IMR-90 (cell line): ENCODE results near the gene LATS2. TPM values are rescaled to one million over a fixed set of nuclear protein-coding genes. Genes with fewer than 3 reads are reported as not detected.

Experiments
- ATAC-seq: fragments of 200-7000 bp; cut with Tn5 transposase; 2 replicates; pipeline ENCODE4 v1.9.1; 2020; ENCODE audit warnings: low read depth, mild to moderate bottlenecking, moderate library complexity
- BruUV-seq: library from RNA; stranded (reverse); fragments of 400-500 nt; replicated peaks from 2 replicates; lab custom pipeline; 2021; lab: Mats Ljungman, UMichigan
- CTCF ChIA-PET: fragments of 300-600 bp; formaldehyde crosslinking; extraction: SDS; loops from one replicate; lab custom pipeline; 2021; ENCODE audit warnings: antibody characterized with exemption; lab: Yijun Ruan, JAX
- POLR2A ChIA-PET: fragments of 300-600 bp; sonication (Branson Sonifier 250); formaldehyde crosslinking; loops from one replicate; lab custom pipeline; 2022; ENCODE audit warnings: antibody characterized with exemption; ENCODE audit not compliant: unreplicated experiment; lab: Charles Lee
- DNase-seq: peaks from one replicate; pipeline ENCODE4 v3.0.0; 2013
- H2AFZ ChIP-seq: replicated peaks from 2 replicates; pipeline ENCODE3; 2013; ENCODE audit warnings: low read length, mild to moderate bottlenecking; ENCODE audit not compliant: poor library complexity
- H2AK5ac ChIP-seq: 2 replicates; pipeline ENCODE4 v1.6.1; 2013; ENCODE audit warnings: low read depth, low read length, inconsistent platforms
- H2AK9ac ChIP-seq: replicated peaks from 2 replicates; pipeline ENCODE3; 2013; ENCODE audit warnings: mild to moderate bottlenecking, low read depth, low read length, moderate library complexity; ENCODE audit not compliant: poor library complexity
- H2BK120ac ChIP-seq: 2 replicates; pipeline ENCODE4 v1.6.1; 2013; ENCODE audit warnings: low read depth, low read length, inconsistent platforms
- H2BK15ac ChIP-seq: 3 replicates; pipeline ENCODE4 v1.6.1; 2013; ENCODE audit warnings: low read depth, low read length, inconsistent platforms
- H2BK20ac ChIP-seq: 2 replicates; pipeline ENCODE4 v1.6.1; 2013; ENCODE audit warnings: low read depth, mild to moderate bottlenecking, inconsistent platforms, low read length, moderate library complexity
- H2BK5ac ChIP-seq: 2 replicates; pipeline ENCODE4 v1.6.1; 2013; ENCODE audit warnings: mild to moderate bottlenecking, low read depth, low read length, inconsistent platforms; ENCODE audit not compliant: poor library complexity, severe bottlenecking
- H3K14ac ChIP-seq: replicated peaks from 2 replicates; pipeline ENCODE4 v1.6.1; 2013; ENCODE audit warnings: low read depth, low read length, inconsistent platforms
- H3K18ac ChIP-seq: 2 replicates; pipeline ENCODE4 v1.6.1; 2013; ENCODE audit warnings: low read depth, low read length, control low read depth
- H3K23ac ChIP-seq: 2 replicates; pipeline ENCODE4 v1.6.1; 2013; ENCODE audit warnings: low read depth, low read length, inconsistent platforms
- H3K27ac ChIP-seq: 2 replicates; pipeline ENCODE4 v1.5.1; 2013; ENCODE audit warnings: mild to moderate bottlenecking, control low read depth, low read length; ENCODE audit not compliant: insufficient read depth
- H3K27me3 ChIP-seq: 2 replicates; pipeline ENCODE4 v1.6.1; 2013; ENCODE audit warnings: low read length; ENCODE audit not compliant: control insufficient read depth, insufficient read depth
- H3K36me3 ChIP-seq: 2 replicates; pipeline ENCODE4 v1.6.1; 2013; ENCODE audit warnings: low read length, mixed read lengths; ENCODE audit not compliant: control insufficient read depth, insufficient read depth
- H3K4ac ChIP-seq: 2 replicates; pipeline ENCODE4 v1.6.1; 2013; ENCODE audit warnings: low read depth, low read length, inconsistent platforms
- H3K4me1 ChIP-seq: 2 replicates; pipeline ENCODE4 v1.6.1; 2013; ENCODE audit warnings: low read length, mixed read lengths; ENCODE audit not compliant: control insufficient read depth, insufficient read depth
- H3K4me2 ChIP-seq: 2 replicates; pipeline ENCODE4 v1.6.1; 2013; ENCODE audit warnings: low read depth, mild to moderate bottlenecking, control low read depth, low read length, moderate library complexity
- H3K4me3 ChIP-seq: 2 replicates; pipeline ENCODE4 v1.5.1; 2013; ENCODE audit warnings: low read depth, mild to moderate bottlenecking, control low read depth, low read length, moderate library complexity; ENCODE audit not compliant: insufficient read depth
- H3K56ac ChIP-seq: 2 replicates; pipeline ENCODE4 v1.6.1; 2013; ENCODE audit warnings: low read length, inconsistent platforms; ENCODE audit not compliant: insufficient read depth; ENCODE audit errors: extremely low read depth
- H3K79me1 ChIP-seq, 2 experiments: 2 replicates each; pipeline ENCODE4 v1.6.1; 2013; ENCODE audit warnings: low read length in 2 of 2, inconsistent platforms in 1 of 2, low read depth in 1 of 2
- H3K9ac ChIP-seq: 2 replicates; pipeline ENCODE4 v1.6.1; 2013; ENCODE audit warnings: low read depth, low read length, control low read depth
- H3K9me1 ChIP-seq: 2 replicates; pipeline ENCODE4 v1.6.1; 2013; ENCODE audit warnings: low read length, inconsistent platforms; ENCODE audit not compliant: insufficient read depth
- H3K9me3 ChIP-seq: 2 replicates; pipeline ENCODE4 v1.6.1; 2013; ENCODE audit warnings: low read length; ENCODE audit not compliant: control insufficient read depth, insufficient read depth
- H4K20me1 ChIP-seq: 2 replicates; pipeline ENCODE4 v1.6.1; 2013; ENCODE audit warnings: low read length, inconsistent platforms; ENCODE audit not compliant: insufficient read depth
- H4K5ac ChIP-seq: 2 replicates; pipeline ENCODE4 v1.6.1; 2013; ENCODE audit warnings: mild to moderate bottlenecking, low read depth, low read length, control low read depth
- H4K8ac ChIP-seq, 2 experiments: 2 replicates each; pipeline ENCODE4 v1.6.1; 2013; ENCODE audit warnings: low read depth in 2 of 2, low read length in 2 of 2, control low read depth in 1 of 2, inconsistent platforms in 1 of 2
- H4K91ac ChIP-seq: 2 replicates; pipeline ENCODE4 v1.6.1; 2013; ENCODE audit warnings: low read depth, low read length, inconsistent platforms; ENCODE audit not compliant: insufficient read depth
- NFE2L2 ChIP-seq: fragments of 150-350 bp; IDR thresholded peaks from 2 replicates; pipeline ENCODE4 v1.6.1; 2016; ENCODE audit warnings: low read depth, mild to moderate bottlenecking, low read length
- whole genome bisulfite sequencing, 2 experiments: methylation state at CpG; one replicate each; pipeline versions ENCODE4 v1.1.5 to v1.1.7; 2013; ENCODE audit warnings: missing lambda C conversion rate in 2 of 2; ENCODE audit not compliant: insufficient read length in 1 of 2; ENCODE audit errors: extremely low coverage in 2 of 2; 5-methylcytosine and 5-hydroxymethylcytosine counted together
- dilution Hi-C: fragments of 300-500 bp; cut with HindIII; formaldehyde crosslinking; loops from one replicate; pipeline ENCODE4 v1.14.3; 2018; ENCODE audit warnings: low sequenced_read_pairs; ENCODE audit not compliant: unreplicated experiment
- in situ Hi-C: fragments of 300-500 bp; cut with MboI; formaldehyde crosslinking; loops from 3 replicates; pipeline ENCODE4 v1.14.3; 2019; ENCODE audit warnings: low sequenced_read_pairs, inconsistent platforms, mixed read lengths
- intact Hi-C: fragments of 100-400 bp; cut with micrococcal nuclease; formaldehyde crosslinking; loops from 2 replicates; pipeline ENCODE4 v1.10.0; 2022
- polyA plus RNA-seq, 3 experiments: library from polyadenylated mRNA; depleted of rRNA; stranded (reverse); fragments of >200 nt; gene quantifications; 2 replicates each; pipeline ENCODE4 v1.2.3, GENCODE V29; 2012; ENCODE audit warnings: low replicate concordance in 1 of 3
- total RNA-seq: library from RNA; depleted of rRNA; stranded (reverse); fragments of >200 nt; gene quantifications from 2 replicates; pipeline ENCODE4 v1.2.3, GENCODE V29; 2012
- TF ChIP-seq, protein P1 (sequence below): fragments of 150-350 bp; IDR thresholded peaks from 2 replicates; pipeline ENCODE4 v1.6.1; 2017; ENCODE audit warnings: mild to moderate bottlenecking, antibody characterized with exemption, low read length, low read depth

The LATS2 gene
- total and polyA plus RNA-seq, 2 of the 4 experiments (the other 2 are of a cell fraction) = 12.7 to 22.4 TPM

DNA sequence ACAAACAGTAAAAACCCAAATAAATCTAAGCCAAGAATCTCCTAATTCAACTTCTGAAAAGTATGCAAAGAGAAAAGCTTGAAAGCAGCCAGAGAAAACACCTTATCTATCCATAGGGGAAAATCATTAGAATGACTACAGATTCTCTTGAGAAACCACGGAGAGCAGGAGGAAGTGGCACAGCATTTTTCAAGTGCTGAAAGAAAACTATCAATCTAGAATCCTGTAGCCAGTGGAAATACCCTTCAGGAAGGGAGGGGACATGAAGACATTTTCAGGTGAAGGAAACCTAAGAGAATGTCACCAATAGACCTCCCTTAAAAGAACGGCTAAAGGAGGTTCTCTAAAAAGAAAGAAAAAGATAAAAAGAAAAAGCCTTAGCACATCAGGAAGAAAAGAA is 92.6 kb downstream of the LATS2 start:
- Histone ChIP-seq H2BK120ac (no peak overlapping the region), H4K5ac (no peak overlapping the region), H3K9ac (no peak overlapping the region), H2AFZ (no peak overlapping the region), H3K9me3 (no peaks in the 10 kb centered on the region), H3K4me3 (no peak overlapping the region), H3K36me3 (peaks cover 8% of the 10 kb centered on the region), H3K4me2 (no peak overlapping the region), H3K4ac (no peak overlapping the region), H3K9me1 (peaks cover 5% of the 10 kb centered on the region), H3K56ac (no peak overlapping the region), H4K91ac (no peak overlapping the region), H3K14ac (no peak overlapping the region), H3K79me1 (peaks cover 8 to 18% of the 10 kb centered on the region in 2 experiments), H3K4me1 (peaks cover 2% of the 10 kb centered on the region), H2BK15ac (no peak overlapping the region), H4K20me1 (peaks cover 8% of the 10 kb centered on the region; the same call in 1 of the 2 replicates), H2BK20ac (no peak overlapping the region), H2AK5ac (no peak overlapping the region), H3K27me3 (no peaks in the 10 kb centered on the region), H2BK5ac (no peak overlapping the region), H4K8ac (no peak overlapping the region), H3K27ac (no peak overlapping the region), H3K18ac (no peak overlapping the region), H2AK9ac (no peak overlapping the region), H3K23ac (no peak overlapping the region)
- ChIA-PET CTCF (no interaction called here), POLR2A (no interaction called here)
- BruUV-seq = no TSS peak
- no peak for TF ChIP-seq NFE2L2
- TF ChIP-seq, protein P1, sequence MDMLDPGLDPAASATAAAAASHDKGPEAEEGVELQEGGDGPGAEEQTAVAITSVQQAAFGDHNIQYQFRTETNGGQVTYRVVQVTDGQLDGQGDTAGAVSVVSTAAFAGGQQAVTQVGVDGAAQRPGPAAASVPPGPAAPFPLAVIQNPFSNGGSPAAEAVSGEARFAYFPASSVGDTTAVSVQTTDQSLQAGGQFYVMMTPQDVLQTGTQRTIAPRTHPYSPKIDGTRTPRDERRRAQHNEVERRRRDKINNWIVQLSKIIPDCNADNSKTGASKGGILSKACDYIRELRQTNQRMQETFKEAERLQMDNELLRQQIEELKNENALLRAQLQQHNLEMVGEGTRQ = no peak
- intact Hi-C loops (no loop called here), in situ Hi-C loops (no loop called here), dilution Hi-C loops (no loop called here)
- no CpG with 5 or more reads among the region's 2 CpGs for whole genome bisulfite sequencing, 2 experiments
- DNase-seq = no peak
- ATAC-seq = no peak
